ENCODE measurements around the gene SIPA1L3.

Gene SIPA1L3

DNA sequence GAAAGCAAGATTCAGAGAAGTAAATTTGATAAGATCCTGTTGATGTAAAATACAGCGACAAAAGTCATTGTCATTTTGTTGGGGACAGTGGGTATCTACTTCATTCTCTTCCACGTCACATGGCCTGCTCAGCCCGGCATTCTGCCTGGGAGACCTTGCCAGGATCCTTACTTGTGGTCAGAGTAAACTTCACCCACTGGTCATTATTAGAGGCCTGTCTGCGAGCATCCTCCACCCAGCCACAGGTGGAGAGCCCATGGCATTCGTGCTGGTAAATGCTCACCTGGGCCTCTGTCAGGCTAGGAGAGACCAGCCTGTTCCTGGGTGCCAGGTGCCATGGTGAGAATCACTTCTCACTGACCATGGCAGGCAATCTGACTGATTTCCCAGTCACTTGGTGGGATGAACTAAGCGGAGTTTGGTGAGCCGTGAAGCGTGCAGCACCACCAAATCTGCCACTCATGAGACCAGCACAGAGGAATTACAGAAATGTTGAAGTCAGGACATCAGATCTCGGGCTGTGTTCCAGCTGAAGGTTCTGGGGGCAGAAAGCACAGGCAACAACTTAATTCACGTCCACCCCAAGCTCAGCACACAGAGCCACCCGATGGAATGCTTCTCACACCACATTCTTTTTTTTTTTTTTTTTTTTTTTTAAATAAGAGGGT lies 107.0 kb downstream of the SIPA1L3 start:
- H3K9me3 ChIP-seq (ENCODE audit: control insufficient read depth, low read length), result no peaks in the 10 kb centered on the region
- no peak overlapping the region for H3K27ac ChIP-seq (ENCODE audit: insufficient read depth, low read length, poor library complexity, severe bottlenecking)
- DNase-seq, result no peak
- H3K36me3 ChIP-seq (ENCODE audit: control insufficient read depth, insufficient read depth, low read length), result no peaks in the 10 kb centered on the region
- H3K4me1 ChIP-seq (ENCODE audit: control insufficient read depth, insufficient read depth, low read length, poor library complexity, severe bottlenecking), result no peaks in the 10 kb centered on the region
- no peak overlapping the region for H3K4me3 ChIP-seq (ENCODE audit: insufficient read depth, low read depth, low read length, poor library complexity, severe bottlenecking)
- H3K27me3 ChIP-seq (replicated peaks; ENCODE audit: control insufficient read depth, insufficient read depth, low read length, poor library complexity, severe bottlenecking), result no peaks in the 10 kb centered on the region

DNA sequence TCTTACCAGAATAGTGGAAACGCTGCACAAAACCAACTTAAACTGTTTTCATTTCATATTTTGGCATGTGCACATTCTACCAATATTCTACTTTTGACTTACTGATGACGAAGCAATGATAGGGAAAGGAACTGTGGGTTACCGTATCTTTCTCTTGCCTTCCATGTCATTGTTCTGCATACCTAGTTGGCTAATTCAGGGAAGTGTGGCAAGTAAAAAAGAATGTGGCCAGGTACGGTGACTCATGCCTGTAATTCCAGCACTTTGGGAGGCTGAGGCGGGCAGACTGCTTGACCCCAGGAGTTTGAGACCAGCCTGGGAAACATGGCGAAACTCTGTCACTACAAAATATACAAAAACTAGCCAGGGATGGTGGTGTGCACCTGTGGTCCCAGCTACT lies 108.2 kb downstream of the SIPA1L3 start:
- H3K36me3 ChIP-seq (ENCODE audit: control insufficient read depth, insufficient read depth, low read length), result no peaks in the 10 kb centered on the region
- H3K9me3 ChIP-seq (ENCODE audit: control insufficient read depth, low read length), result no peaks in the 10 kb centered on the region
- H3K4me3 ChIP-seq (ENCODE audit: insufficient read depth, low read depth, low read length, poor library complexity, severe bottlenecking), result no peak overlapping the region
- no peaks in the 10 kb centered on the region for H3K27me3 ChIP-seq (replicated peaks; ENCODE audit: control insufficient read depth, insufficient read depth, low read length, poor library complexity, severe bottlenecking)
- no peak for DNase-seq
- no peaks in the 10 kb centered on the region for H3K4me1 ChIP-seq (ENCODE audit: control insufficient read depth, insufficient read depth, low read length, poor library complexity, severe bottlenecking)
- no peak overlapping the region for H3K27ac ChIP-seq (ENCODE audit: insufficient read depth, low read length, poor library complexity, severe bottlenecking)

DNA sequence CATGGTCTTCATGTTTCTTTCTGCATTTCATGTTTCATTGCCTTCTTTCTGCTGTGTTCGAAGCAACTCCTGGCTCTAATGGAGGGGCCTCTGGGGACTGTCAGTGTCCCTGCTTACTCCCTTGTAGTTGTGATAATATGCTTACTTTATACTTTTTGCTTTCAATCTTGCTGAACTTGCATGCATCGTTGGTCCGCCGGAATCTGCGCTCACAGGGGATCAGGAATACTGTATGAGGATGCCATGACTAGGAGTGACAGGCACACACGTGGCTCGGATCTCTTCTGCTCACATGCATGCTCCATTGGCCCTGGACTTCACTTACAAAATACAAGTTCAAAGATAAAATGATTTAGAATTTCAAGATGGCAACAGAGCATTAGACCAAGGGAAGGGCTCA lies 108.8 kb downstream of the SIPA1L3 start:
- H3K27ac ChIP-seq (ENCODE audit: insufficient read depth, low read length, poor library complexity, severe bottlenecking), result no peak overlapping the region
- DNase-seq, result no peak
- no peaks in the 10 kb centered on the region for H3K4me1 ChIP-seq (ENCODE audit: control insufficient read depth, insufficient read depth, low read length, poor library complexity, severe bottlenecking)
- no peaks in the 10 kb centered on the region for H3K36me3 ChIP-seq (ENCODE audit: control insufficient read depth, insufficient read depth, low read length)
- H3K4me3 ChIP-seq (ENCODE audit: insufficient read depth, low read depth, low read length, poor library complexity, severe bottlenecking), result no peak overlapping the region
- no peaks in the 10 kb centered on the region for H3K9me3 ChIP-seq (ENCODE audit: control insufficient read depth, low read length)
- H3K27me3 ChIP-seq (replicated peaks; ENCODE audit: control insufficient read depth, insufficient read depth, low read length, poor library complexity, severe bottlenecking), result no peaks in the 10 kb centered on the region

DNA sequence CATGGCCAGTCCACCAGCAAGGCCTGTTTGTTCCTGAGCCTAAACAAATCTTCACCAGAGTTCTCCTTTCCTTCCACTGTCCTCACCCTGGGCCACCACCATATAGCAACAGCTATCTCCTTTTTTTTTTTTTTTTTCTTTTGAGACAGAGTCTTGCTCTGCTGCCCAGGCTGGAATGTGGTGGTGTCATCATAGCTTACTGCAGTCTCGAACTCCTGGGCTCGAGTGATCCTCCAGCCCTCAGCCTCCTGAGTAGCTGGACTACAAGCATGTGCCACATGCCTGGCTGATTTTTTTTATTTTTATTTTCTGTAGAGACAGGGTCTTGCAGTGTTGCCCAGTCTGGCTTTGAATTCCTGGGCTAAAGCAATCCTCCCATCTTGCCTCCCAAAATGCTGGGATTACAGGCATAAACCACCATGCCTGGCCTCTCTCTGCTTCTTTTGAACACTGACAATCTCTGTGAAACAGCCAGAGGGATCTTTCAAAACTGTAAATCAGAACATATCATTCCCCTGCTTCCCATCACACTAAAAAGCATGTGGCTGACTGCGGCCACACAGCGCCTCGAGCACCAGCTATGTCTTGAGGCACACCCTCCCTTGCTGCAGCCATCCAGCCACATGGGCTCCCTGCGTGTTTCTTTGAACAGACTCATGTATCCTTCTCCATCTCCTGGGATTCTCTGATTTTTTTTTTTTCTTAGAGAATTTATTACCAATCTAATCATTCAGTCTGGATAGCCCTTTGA lies 110.6 kb downstream of the SIPA1L3 start:
- no peak overlapping the region for H3K4me3 ChIP-seq (ENCODE audit: insufficient read depth, low read depth, low read length, poor library complexity, severe bottlenecking)
- H3K27ac ChIP-seq (ENCODE audit: insufficient read depth, low read length, poor library complexity, severe bottlenecking), result no peak overlapping the region
- H3K9me3 ChIP-seq (ENCODE audit: control insufficient read depth, low read length), result no peaks in the 10 kb centered on the region
- no peaks in the 10 kb centered on the region for H3K27me3 ChIP-seq (replicated peaks; ENCODE audit: control insufficient read depth, insufficient read depth, low read length, poor library complexity, severe bottlenecking)
- no peak for DNase-seq
- no peaks in the 10 kb centered on the region for H3K36me3 ChIP-seq (ENCODE audit: control insufficient read depth, insufficient read depth, low read length)
- H3K4me1 ChIP-seq (ENCODE audit: control insufficient read depth, insufficient read depth, low read length, poor library complexity, severe bottlenecking), result no peaks in the 10 kb centered on the region

DNA sequence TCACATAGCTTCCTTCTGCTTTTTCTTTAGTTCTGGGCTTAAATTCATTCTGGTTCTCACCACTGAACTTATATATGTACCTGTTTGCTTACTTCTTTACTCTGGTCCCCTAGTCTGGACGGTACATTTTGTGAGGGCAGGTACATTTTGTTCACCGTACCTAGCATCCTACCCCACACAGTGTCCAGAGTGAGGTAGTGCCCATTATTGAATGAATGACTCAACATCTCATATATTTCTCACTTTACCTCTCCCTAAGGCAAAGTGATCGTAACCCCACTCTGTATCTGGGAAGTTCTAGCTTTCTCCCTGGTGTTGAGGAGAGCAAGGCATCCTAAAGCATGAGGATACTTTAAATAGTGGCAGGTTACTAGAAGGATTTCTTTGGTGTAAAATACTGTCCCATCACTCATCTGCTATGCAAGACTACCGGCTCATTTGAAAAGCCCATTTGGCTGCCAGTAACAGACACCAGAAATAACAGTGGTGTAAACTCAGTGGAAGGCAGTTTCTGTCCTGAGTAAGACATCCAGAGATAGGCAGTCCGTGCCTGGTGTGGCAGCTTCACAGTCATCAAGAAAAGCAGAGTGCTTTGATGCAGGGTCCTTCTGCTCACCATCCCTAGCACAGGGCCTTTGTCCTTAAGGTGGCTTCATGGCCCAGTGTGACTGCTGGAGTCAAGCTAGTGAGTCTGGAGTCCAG lies 111.8 kb downstream of the SIPA1L3 start:
- no peaks in the 10 kb centered on the region for H3K9me3 ChIP-seq (ENCODE audit: control insufficient read depth, low read length)
- no peaks in the 10 kb centered on the region for H3K27me3 ChIP-seq (replicated peaks; ENCODE audit: control insufficient read depth, insufficient read depth, low read length, poor library complexity, severe bottlenecking)
- H3K36me3 ChIP-seq (ENCODE audit: control insufficient read depth, insufficient read depth, low read length), result no peaks in the 10 kb centered on the region
- no peaks in the 10 kb centered on the region for H3K4me1 ChIP-seq (ENCODE audit: control insufficient read depth, insufficient read depth, low read length, poor library complexity, severe bottlenecking)
- H3K27ac ChIP-seq (ENCODE audit: insufficient read depth, low read length, poor library complexity, severe bottlenecking), result no peak overlapping the region
- no peak overlapping the region for H3K4me3 ChIP-seq (ENCODE audit: insufficient read depth, low read depth, low read length, poor library complexity, severe bottlenecking)
- DNase-seq, result no peak

DNA sequence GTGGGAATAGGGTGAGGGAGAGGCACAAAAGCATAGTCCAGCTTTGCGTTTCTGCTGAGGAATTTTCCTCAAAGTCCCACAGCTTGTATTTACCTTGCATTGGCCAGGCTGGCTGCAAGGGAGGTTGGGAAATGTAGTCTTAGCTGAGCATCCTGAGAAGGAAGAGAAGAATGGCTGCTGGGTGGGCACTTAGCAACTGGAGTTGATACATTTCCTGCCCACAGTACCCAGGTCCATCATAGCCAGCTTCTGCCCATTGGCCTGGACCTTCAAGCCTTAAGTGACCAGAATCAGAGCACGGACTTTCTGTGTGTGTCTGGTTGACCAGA lies 112.4 kb downstream of the SIPA1L3 start:
- no peaks in the 10 kb centered on the region for H3K36me3 ChIP-seq (ENCODE audit: control insufficient read depth, insufficient read depth, low read length)
- H3K4me3 ChIP-seq (ENCODE audit: insufficient read depth, low read depth, low read length, poor library complexity, severe bottlenecking), result no peak overlapping the region
- no peaks in the 10 kb centered on the region for H3K4me1 ChIP-seq (ENCODE audit: control insufficient read depth, insufficient read depth, low read length, poor library complexity, severe bottlenecking)
- no peaks in the 10 kb centered on the region for H3K27me3 ChIP-seq (replicated peaks; ENCODE audit: control insufficient read depth, insufficient read depth, low read length, poor library complexity, severe bottlenecking)
- no peaks in the 10 kb centered on the region for H3K9me3 ChIP-seq (ENCODE audit: control insufficient read depth, low read length)
- DNase-seq, result no peak
- no peak overlapping the region for H3K27ac ChIP-seq (ENCODE audit: insufficient read depth, low read length, poor library complexity, severe bottlenecking)

DNA sequence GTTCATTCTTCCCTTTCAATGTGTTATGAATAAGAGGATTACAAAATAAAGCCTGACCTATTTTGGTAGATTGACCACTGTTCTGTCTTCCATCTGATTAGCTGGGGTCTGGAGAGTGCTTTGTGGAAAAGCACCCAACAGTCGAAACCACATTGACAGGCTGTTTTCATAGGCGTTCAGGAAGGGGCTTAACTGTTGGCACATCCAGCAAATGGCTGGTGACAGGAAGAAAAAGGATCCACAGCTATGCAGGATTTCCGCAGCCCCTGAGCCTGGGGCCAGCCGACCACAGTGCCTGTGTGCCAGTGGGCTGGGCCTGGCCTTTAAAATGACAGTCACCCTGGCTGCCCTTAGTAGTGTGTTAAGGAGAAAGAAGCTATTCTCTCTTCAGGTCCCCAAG lies 113.3 kb downstream of the SIPA1L3 start:
- no peak for DNase-seq
- Histone ChIP-seq H3K4me3 (ENCODE audit: insufficient read depth, low read depth, low read length, poor library complexity, severe bottlenecking) (no peak overlapping the region), H3K27me3 (replicated peaks; ENCODE audit: control insufficient read depth, insufficient read depth, low read length, poor library complexity, severe bottlenecking) (no peaks in the 10 kb centered on the region), H3K4me1 (ENCODE audit: control insufficient read depth, insufficient read depth, low read length, poor library complexity, severe bottlenecking) (no peaks in the 10 kb centered on the region), H3K9me3 (ENCODE audit: control insufficient read depth, low read length) (no peaks in the 10 kb centered on the region), H3K27ac (ENCODE audit: insufficient read depth, low read length, poor library complexity, severe bottlenecking) (no peak overlapping the region), H3K36me3 (ENCODE audit: control insufficient read depth, insufficient read depth, low read length) (no peaks in the 10 kb centered on the region)

DNA sequence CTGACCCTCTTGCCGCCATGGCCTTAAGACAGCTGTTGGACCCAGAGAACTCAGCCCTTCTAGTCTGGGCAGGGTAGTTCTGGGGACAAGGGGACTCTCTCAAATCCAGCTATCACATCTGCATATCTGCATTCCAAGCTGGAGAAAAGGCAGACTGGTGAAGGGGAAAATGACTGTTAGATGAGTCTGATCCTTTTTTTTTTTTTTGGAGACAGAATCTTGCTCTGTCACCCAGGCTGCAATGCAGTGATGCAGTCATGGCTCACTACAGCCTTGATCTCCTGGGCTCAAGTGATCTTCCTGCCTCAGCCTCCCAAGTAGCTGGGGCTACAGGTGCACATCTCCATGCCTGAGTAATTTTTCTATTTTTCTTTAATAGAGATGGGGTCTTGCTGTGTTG lies 114.3 kb downstream of the SIPA1L3 start:
- DNase-seq, result no peak
- Histone ChIP-seq H3K9me3 (ENCODE audit: control insufficient read depth, low read length) (no peaks in the 10 kb centered on the region), H3K36me3 (ENCODE audit: control insufficient read depth, insufficient read depth, low read length) (no peaks in the 10 kb centered on the region), H3K4me3 (ENCODE audit: insufficient read depth, low read depth, low read length, poor library complexity, severe bottlenecking) (no peak overlapping the region), H3K4me1 (ENCODE audit: control insufficient read depth, insufficient read depth, low read length, poor library complexity, severe bottlenecking) (no peaks in the 10 kb centered on the region), H3K27me3 (replicated peaks; ENCODE audit: control insufficient read depth, insufficient read depth, low read length, poor library complexity, severe bottlenecking) (no peaks in the 10 kb centered on the region), H3K27ac (ENCODE audit: insufficient read depth, low read length, poor library complexity, severe bottlenecking) (no peak overlapping the region)

DNA sequence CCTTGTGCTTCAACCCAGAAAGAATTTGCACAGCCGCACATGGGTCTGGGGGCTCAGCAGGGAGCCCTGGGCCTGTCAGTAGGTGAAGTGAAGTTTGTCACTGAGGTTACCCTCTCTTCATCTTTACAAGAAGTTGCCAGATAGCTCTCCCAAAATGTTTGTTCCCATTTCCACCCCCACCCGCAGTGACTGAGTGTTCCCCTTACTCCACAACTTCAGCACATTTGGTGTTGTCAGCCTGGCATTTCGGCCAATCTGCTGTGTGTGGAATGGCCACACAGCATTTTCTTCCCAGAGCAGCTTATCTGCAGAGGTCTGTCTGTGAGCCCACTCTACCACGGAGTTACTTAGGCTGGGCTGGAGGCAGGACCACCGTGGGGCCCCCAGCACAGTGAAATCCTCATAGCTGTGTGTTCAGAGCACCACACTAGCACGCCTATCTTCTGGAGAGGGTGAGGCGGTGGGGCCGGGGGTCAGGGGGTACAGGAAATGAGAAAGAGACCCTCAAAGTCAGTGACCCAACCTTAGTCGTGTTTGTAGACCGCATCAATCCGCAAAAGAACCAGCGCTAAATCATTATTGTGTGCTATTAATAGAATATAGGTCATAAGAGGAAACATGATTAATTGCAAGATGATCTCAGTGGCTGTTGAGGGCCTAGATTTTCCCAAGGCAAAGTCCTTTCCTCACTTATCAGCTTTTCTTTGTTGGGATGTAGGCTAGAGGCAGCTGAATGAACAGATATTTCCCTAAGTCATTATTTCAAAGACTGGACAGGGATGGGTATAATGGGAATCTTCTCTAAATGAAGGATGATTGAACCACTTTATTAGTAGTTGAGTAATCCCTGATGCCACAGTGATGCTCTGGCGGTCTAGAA lies 116.0 kb downstream of the SIPA1L3 start:
- DNase-seq, result no peak
- no peak overlapping the region for H3K4me3 ChIP-seq (ENCODE audit: insufficient read depth, low read depth, low read length, poor library complexity, severe bottlenecking)
- H3K27ac ChIP-seq (ENCODE audit: insufficient read depth, low read length, poor library complexity, severe bottlenecking), result no peak overlapping the region
- no peaks in the 10 kb centered on the region for H3K4me1 ChIP-seq (ENCODE audit: control insufficient read depth, insufficient read depth, low read length, poor library complexity, severe bottlenecking)
- H3K9me3 ChIP-seq (ENCODE audit: control insufficient read depth, low read length), result no peaks in the 10 kb centered on the region
- H3K36me3 ChIP-seq (ENCODE audit: control insufficient read depth, insufficient read depth, low read length), result no peaks in the 10 kb centered on the region
- H3K27me3 ChIP-seq (replicated peaks; ENCODE audit: control insufficient read depth, insufficient read depth, low read length, poor library complexity, severe bottlenecking), result no peaks in the 10 kb centered on the region
